ENCODE results near the gene ISCA1. TPM values are rescaled to one million over a fixed set of nuclear protein-coding genes. Genes with fewer than 3 reads are reported as not detected.

The ISCA1 gene
- 20.9 and 21.3 TPM in 2 replicates for total RNA-seq

- Histone ChIP-seq H3K4me3 (ENCODE audit: low read depth, low read length) (peak within 1 kb of the TSS; percentile 61), H3K27me3 (ENCODE audit: control insufficient read depth, insufficient read depth, low read length) (no peaks in the 10 kb centered on the region), H3K36me3 (ENCODE audit: control insufficient read depth, insufficient read depth, low read length) (peaks cover 2% of the 10 kb centered on the region)
- TF ChIP-seq, protein P1, sequence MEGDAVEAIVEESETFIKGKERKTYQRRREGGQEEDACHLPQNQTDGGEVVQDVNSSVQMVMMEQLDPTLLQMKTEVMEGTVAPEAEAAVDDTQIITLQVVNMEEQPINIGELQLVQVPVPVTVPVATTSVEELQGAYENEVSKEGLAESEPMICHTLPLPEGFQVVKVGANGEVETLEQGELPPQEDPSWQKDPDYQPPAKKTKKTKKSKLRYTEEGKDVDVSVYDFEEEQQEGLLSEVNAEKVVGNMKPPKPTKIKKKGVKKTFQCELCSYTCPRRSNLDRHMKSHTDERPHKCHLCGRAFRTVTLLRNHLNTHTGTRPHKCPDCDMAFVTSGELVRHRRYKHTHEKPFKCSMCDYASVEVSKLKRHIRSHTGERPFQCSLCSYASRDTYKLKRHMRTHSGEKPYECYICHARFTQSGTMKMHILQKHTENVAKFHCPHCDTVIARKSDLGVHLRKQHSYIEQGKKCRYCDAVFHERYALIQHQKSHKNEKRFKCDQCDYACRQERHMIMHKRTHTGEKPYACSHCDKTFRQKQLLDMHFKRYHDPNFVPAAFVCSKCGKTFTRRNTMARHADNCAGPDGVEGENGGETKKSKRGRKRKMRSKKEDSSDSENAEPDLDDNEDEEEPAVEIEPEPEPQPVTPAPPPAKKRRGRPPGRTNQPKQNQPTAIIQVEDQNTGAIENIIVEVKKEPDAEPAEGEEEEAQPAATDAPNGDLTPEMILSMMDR (IDR thresholded peaks at IDR 0.05; ENCODE audit: insufficient read depth, low read length, severe bottlenecking) = no peak
- DNase-seq (ENCODE audit: low read depth) (peak; percentile 36), FAIRE-seq (no peak)
Observed at GRCh38 chr9:86282077-86282978, at the start of gene ISCA1. Gene ISCA1, minus strand, starts transcription at chr9:86282538. Its CDS starts 80 bp downstream, at chr9:86282458.

DNA sequence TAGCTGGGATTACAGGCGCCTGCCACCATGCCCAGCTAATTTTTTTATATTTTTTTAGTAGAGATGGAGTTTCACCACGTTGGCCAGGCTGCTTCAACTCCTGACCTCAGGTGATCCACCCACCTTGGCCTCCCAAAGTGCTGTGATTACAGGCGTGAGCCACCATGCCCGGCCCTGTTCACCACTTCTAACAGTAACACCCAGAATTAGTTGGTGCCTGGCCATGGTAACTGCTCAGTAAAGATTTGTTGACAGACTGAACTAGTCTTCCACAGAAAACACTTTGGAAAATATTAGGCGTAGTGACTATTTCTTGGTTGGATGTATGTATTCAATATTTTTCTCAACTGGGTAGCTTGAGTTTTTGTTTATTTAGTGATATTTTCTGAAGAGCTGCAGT lies 47.8 kb upstream of the ISCA1 start:
- no peak for FAIRE-seq
- Histone ChIP-seq H3K27me3 (ENCODE audit: control insufficient read depth, insufficient read depth, low read length) (no peaks in the 10 kb centered on the region), H3K4me3 (ENCODE audit: low read depth, low read length) (no peak overlapping the region), H3K36me3 (ENCODE audit: control insufficient read depth, insufficient read depth, low read length) (peaks cover 10% of the 10 kb centered on the region)
- DNase-seq (ENCODE audit: low read depth) = no peak
- TF ChIP-seq, protein P1 (IDR thresholded peaks at IDR 0.05; ENCODE audit: insufficient read depth, low read length, severe bottlenecking) = no peak

- H3K27me3 ChIP-seq (ENCODE audit: control insufficient read depth, insufficient read depth, low read length) = no peaks in the 10 kb centered on the region
- H3K36me3 ChIP-seq (ENCODE audit: control insufficient read depth, insufficient read depth, low read length) = peaks cover 10% of the 10 kb centered on the region
- DNase-seq (ENCODE audit: low read depth) = no peak
- no peak for FAIRE-seq
- no peak overlapping the region for H3K4me3 ChIP-seq (ENCODE audit: low read depth, low read length)
- TF ChIP-seq, protein P1 (IDR thresholded peaks at IDR 0.05; ENCODE audit: insufficient read depth, low read length, severe bottlenecking) = no peak
Observed at GRCh38 chr9:86329649-86330048, 47.3 kb upstream of the ISCA1 start.

- TF ChIP-seq, protein P1 (IDR thresholded peaks at IDR 0.05; ENCODE audit: insufficient read depth, low read length, severe bottlenecking) = no peak
- H3K36me3 ChIP-seq (ENCODE audit: control insufficient read depth, insufficient read depth, low read length) = peaks cover 13% of the 10 kb centered on the region
- no peak overlapping the region for H3K4me3 ChIP-seq (ENCODE audit: low read depth, low read length)
- FAIRE-seq (no peak), DNase-seq (ENCODE audit: low read depth) (no peak)
- H3K27me3 ChIP-seq (ENCODE audit: control insufficient read depth, insufficient read depth, low read length) = no peaks in the 10 kb centered on the region
Observed at GRCh38 chr9:86328156-86328555, 45.8 kb upstream of the ISCA1 start.

DNA sequence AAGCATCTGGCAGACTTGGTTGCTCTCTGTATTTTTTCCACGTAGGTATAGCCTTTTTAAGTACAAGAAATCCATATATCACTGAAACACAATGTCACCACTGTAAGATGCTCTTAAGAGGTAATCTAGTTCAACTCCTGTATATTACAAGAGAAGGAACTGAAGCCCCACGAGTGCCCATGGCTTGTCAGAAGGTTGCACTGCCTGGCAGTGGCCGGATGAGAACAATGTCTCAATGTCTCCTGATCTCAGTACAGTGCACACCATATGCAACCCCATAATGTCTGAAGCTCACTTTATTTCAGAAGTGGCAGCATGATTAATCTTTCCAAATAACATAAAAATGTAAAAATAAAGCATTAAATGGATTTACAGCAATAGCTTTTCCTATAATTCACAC lies 44.2 kb upstream of the ISCA1 start:
- Histone ChIP-seq H3K4me3 (ENCODE audit: low read depth, low read length) (no peak overlapping the region), H3K36me3 (ENCODE audit: control insufficient read depth, insufficient read depth, low read length) (peaks cover 20% of the 10 kb centered on the region), H3K27me3 (ENCODE audit: control insufficient read depth, insufficient read depth, low read length) (no peaks in the 10 kb centered on the region)
- TF ChIP-seq, protein P1 (IDR thresholded peaks at IDR 0.05; ENCODE audit: insufficient read depth, low read length, severe bottlenecking) = no peak
- DNase-seq (ENCODE audit: low read depth) (no peak), FAIRE-seq (no peak)
